ENCODE results near the gene ADGRG6.
"Not testable (repeated sequence)": the region's sequence is repeated elsewhere in the genome, so short reads cannot be mapped to it uniquely, and the experiment has no call there.

Gene ADGRG6

DNA sequence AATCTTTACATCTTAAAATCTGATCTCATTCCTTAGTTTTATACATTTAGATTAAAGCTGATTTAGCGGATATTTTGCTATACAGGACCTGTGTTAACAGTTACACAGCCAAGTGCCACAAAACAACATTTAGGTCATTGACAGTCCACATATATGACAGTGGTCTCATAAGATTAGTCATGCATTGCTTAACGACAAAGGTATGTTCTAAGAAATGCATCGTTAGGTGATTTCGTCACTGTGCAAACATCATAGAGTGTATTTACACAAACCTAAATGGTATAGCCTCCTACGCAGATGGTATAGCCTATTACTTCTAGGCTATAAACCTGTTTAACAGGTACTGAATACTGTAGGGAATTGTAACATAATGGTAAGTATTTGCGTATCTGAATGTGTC is 21.6 kb downstream of the ADGRG6 start:
- no peak for DNase-seq

DNA sequence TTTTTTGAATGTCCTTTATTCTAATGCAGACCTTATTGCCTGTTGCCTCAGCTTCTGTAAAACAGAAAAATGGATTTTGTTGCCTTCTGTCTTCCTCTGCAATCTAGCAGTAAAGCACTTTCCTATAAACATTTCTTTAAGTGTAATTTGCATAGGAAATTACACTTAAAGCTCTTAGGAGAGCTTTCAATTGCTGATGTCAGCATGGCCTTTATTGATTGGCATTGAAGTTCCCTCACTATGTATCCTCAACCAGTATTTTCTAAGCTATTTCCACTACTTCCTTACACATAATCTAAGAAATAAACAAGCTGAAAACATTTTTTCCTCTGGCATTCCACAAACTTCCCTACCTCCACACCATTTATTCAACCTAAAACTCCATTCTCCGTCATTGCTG is 22.3 kb downstream of the ADGRG6 start:
- DNase-seq = no peak

DNA sequence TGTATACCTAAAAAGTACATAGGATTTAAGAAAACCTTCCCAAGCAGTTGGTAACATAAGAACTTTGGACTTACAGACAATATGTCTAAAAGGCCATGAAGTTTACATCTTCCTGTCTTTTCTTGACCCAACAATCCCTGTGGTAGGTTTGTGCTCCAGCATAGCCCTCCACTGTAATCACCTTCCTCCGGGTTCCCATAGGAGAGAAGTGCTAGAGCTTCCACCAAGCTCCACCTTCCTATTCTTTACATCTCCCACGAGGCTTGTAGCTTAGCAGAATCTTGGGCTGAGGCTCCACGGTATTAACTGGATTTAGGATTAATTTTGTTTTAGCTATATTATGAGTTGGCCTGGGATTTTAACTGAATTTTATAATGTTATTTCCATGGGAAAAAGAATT is 23.3 kb downstream of the ADGRG6 start:
- DNase-seq = no peak

DNA sequence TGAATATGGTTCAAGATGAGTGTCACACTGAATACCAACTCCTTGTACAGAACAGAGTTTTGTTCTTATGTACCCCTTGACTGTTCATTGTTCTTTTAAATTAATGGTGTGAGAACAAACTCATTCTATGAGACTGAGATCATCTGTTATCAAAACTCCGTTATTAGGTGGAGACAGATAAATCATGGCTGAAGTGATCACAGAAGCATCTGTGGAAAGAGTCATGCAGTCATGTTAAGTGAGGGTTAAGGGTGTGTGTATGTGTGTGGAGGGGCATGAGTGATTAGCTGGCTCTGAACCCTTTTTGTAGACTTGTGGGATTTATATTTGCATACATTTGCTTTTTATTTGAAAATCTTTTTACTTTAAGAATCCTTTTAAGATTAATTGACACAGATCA is 24.7 kb downstream of the ADGRG6 start:
- no peak for DNase-seq

DNA sequence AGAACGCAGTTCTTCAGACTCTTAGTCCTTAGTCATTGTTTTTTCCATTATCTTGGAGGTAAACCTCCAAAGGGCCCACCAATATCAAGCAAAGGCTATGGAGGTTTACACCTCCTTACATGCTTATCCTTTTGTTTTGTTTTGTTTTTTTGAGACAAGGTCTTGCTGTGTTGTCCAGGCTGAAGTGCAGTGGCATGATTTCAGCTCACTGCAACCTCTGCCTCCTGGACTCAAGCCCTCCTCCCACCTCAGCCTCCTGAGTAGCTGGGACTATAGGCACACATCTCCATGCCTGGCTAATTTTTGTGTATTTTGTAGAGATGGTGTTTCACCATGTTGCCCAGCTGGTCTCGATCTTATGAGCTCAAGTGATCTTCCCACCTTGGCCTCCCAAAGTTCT is 26.3 kb downstream of the ADGRG6 start:
- no peak for DNase-seq

DNA sequence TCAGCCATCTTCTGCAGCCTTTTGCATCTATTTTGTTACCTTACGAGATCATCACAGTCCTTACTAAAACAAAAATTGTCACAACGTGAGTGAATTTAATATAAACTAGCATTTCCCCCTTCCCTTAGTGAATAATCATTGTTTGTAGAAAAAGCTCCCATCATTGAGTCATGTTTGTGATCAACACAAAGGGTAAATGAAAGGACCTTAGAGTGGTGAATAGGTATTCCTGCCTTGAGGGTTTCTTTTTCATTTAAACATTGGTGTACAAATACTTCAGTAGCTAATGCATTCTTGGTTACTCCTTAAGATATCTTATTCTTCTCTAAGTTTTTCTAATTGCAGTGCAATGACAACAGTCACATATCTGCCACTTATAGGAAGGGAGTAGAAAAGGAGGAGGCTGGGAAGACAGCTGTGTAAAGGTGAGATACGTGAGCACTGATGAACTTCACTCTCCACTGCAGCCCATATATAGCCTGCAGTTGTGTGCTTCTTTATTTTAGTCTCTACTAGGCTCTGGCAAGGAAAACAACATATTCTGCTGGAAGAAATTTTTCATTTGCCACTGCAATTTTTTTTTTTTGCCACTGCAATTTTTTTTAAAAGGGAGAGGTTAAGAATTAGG is 27.8 kb downstream of the ADGRG6 start:
- no peak for DNase-seq

DNA sequence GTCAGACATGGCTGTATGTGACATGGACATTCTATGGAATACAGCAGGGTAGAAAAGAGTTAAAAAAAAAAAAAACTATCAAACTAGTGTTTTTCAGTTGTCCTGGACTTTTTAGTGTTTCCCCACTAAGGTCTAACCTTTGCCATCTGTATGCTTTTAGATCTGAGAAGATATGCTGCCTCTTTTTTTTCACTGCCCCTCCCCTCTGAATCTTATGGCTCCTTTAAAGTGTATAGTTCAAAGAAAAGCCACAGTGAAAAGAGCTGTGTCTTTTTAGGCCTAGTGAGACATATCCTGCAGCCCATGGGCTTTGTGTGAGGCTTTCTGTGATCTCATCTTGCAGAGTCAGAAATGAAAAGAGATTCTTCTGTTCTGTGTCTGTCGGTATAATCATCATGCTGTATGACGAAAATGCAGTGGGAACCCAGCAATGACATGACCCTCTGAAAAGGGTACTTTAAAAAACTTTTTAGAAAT is 29.3 kb downstream of the ADGRG6 start:
- DNase-seq = no peak

DNA sequence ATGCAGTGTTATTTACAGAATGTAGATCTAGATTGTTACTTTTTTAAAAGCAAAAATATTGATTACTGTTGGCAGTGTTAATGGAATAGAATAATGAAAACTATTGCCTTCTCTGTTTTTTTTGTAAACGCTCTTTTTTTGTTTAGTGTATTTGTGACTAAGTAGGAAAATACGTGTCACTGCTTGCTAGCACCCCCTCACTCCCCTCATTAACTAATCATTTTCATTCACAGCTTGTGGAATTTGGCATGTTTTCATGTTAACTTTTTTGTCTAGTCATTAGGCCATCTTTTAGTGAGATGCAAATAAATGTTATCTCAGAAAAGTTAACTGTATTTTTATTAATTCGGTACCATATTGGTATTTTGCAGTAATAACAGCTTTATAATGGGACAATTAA is 29.8 kb downstream of the ADGRG6 start:
- no peak for DNase-seq

DNA sequence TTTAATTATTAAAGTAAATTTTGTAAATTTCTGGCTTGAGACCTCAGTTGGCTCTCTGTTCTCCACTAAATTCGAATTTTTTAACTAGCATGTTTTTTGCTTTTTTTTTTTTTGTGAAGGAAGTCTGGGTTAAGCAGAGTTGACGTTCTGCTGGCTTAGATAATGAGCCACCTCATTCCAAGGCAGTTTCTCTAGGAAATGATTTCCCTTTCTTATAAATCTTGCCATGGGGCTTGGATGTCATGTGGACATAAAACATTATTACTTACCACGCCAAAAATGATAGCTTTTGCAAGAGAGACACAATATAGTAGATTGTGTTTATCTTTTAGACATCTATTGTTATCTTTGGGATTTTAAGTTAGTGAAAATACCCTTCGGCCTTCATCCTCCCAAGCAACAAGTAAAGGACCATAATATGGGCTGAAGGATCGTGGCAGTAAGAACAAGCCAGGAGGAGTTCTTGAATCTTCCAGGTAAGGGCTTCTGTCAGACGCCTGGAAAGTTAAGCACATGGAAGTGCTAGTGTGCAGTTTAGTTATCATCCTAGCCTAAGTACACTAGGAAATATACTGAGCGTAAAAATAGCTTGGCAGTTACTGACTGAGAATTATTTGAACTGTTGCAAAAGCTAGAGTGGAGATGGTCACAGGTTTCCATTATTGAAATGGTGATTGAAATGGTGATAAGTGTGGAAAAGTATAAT is 30.7 kb downstream of the ADGRG6 start:
- no peak for DNase-seq

DNA sequence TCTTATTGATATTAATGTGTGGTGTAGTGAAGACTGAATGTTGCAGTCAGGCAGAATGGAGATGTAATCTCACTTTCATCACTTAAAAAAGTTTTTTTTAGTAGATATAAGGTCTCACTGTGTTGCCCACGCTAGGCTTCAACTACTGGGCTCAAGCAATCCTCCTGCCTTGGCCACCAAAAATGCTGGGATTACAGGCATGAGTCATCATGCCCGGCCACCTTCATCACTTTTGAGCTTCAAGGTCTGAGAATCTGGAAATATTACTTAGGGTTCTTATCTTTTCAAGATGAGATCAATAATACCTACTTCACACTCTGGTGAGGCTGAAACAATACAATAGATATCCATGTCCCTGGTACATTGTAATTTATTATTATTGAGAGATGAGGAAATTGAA is 31.6 kb downstream of the ADGRG6 start:
- DNase-seq = no peak

DNA sequence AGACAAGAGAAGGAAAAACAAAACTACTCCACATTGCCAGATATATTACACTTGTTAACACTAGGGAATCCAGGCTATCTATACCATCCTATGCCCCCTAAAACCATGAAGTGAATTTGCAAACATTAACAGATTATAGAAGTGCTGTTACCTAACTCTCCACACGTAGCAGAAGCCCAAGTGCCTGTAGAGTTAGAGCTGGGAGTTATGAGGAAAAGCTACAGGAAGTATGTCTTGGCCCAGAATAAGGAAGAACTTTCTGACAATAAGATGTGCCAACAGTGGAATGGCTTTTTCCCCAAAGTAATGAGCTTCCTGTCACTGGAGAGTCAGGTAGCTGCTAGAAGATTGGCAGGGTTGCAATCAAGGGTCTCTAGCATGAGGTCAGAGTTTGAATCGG is 32.5 kb downstream of the ADGRG6 start:
- no peak for DNase-seq

DNA sequence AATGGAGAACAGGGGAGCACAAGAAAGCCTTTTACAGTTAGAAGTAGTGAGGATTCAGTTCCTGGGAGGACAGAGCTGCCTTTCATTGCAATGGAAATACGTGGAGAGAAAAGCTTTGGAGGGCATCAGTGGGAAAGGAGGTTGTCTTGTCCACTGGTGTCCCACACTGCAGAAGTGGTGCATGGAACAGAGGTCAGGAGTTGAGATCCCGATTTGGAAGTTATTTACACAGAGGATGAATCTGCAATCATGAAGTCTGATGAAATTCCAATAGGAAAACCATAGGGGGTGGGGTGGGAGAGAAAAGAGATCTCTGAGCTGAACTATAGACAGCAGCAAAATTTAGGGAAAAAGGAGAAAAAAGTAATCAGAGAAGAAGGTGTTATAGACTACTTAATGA is 33.6 kb downstream of the ADGRG6 start:
- DNase-seq = no peak

DNA sequence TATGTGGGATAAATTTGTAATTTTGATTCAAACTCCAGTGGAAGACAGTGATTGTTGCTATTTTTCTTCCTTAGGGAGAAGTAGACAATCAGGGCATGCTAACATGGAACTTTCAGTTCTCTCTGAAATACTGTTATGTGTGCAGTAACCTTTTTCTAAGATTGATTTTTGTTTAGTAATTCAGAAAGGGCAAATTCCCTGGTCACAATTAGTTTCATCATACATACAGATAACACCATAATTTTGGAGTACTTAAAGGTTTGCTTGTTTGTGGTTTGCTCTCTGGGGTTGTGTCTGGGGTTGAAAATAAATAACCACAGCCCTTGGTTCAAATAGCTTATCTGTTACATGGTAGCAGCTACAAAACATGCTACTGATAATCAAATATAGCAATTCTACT is 34.4 kb downstream of the ADGRG6 start:
- DNase-seq = no peak

DNA sequence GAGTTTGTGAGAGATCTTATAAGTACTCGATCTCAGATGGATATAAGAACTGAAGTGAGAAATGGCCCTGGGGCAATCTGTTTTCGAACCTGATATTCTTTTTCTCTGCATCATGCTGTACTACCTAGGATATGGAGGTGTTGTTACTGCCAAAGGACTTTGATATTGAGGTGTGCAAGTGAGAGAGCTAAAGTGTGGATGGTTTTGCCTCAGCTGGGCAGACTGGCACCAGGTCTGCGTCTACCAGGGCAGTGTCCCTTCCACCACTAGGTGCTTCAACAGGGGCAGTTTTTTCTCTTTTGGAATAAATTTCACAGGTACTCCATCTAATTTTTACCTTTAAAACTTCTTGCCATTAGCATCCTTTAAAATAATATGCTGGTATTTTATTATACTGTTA is 35.0 kb downstream of the ADGRG6 start:
- DNase-seq = no peak

DNA sequence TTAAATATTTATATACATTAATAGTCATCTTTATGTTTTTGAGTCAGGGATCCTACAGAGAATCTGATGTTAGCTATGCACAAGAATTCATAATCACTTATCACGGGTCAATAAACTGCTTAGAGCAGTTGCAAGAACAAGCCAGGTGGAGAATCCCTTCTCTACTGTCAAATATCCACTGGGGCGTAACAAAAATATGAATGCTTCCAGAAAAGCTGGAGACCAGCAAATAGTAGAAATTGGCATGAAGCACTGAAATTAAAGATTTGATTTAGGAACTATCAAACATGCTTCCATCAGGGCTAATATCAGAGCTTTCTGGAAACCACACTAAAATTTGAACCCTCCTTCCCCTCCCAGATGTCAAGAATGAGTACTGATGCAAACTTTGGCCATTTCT is 37.3 kb downstream of the ADGRG6 start:
- no peak for DNase-seq

DNA sequence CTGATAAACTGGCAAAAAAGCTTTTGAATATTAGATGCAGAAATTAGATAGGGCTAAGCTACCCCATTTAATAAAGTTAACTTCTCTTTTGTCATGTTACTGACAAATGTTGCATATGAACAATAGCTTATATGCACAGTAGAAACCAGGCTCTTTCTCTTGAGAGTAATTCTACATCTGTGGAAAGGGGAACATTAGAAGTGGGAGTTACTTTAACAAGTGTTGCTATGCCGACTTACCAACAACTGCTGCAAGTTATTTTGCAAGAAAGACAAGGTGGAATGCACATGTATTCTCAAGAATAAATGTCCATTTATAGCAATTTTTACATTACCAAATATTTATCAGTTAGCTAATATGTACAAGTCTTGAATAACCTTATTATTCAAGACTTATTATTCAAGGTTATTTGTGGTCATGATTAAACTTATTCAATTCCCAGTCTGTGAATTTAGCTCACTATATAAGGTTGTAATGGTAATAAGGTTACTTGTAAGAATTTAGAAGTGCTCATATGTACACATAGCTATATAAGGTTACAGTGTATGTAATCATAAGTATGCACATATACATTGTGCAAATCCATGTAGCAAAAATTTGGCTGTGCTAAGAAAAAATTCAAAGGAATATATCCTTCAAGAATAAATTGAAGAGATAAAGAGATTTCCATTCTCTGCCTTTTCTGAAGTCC is 38.3 kb downstream of the ADGRG6 start:
- DNase-seq = no peak

DNA sequence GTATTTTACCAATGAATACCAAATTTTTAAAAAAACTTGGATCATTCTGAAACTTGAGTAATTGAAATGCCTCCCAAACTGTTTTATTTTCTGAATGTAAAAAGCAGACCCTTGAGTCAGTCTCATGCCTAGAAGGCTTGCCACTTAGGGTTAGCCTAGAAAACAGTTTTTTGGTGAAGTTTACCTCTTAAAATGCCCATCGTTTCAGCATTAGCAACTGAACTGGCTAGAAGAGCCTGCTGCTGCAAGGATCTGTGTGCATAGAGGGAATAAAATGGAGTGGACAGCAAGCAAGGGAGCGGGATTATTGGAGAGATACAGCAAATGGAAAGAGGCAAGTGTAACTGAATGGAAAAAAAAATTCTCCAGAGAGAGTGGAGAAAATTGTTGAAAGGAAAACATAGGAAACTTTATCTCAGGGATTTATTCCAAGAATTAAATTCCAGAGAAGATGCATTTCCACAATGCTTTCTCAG is 40.1 kb downstream of the ADGRG6 start:
- no peak for DNase-seq

DNA sequence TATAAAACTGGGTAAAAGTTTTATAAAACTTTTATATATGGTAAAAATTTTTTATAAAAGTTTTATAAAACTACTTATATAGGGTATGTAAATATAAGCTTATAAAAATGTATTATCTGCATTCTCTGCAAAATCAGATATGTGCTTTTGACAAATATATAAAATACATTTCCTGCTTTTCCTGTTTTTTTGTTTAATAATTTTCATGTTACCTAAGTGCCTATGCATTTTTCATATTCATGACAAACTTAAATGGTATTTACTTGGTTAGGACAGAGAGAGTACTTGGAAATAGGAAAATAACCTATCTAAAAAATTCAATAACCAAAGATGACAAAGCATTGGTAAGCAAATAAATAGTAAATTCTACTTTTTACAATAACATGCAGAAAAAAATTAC is 41.2 kb downstream of the ADGRG6 start:
- DNase-seq = no peak

DNA sequence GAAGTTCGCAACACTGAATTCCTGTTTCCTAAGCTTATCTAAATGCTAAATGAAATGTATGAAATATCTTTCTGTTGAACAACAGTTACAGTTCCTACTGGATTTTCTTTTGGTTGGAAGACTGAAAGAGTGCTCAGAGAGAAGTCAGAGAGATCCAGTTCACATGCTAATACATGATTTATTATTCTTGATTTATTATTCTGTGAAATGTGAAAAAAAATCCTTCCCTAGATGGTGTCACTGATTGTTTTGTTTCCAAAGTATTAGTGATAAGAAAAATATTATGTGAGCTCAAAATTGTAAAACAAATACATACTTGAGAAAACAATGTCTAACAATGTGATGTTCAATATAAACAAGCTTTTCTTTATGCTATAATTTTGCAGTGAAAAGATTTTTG is 42.1 kb downstream of the ADGRG6 start:
- DNase-seq = no peak

DNA sequence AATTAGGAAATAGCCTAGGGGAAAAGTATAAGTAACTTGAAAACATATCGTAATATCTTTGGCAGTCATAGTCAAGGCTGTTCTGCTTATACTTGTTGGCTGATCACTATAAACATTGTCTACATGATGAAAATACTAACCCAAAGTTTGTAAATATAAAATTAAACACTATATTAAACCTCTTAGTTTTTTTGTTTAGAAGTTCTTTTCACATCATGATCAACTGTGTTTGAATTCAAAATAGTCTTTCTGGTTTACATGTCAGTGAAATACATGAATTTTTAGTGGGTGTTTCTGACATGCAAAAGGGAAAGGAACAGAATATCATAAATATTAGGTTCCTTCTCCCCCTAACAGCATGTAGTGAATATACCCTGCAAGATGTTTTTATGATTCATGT is 43.5 kb downstream of the ADGRG6 start:
- DNase-seq = no peak

DNA sequence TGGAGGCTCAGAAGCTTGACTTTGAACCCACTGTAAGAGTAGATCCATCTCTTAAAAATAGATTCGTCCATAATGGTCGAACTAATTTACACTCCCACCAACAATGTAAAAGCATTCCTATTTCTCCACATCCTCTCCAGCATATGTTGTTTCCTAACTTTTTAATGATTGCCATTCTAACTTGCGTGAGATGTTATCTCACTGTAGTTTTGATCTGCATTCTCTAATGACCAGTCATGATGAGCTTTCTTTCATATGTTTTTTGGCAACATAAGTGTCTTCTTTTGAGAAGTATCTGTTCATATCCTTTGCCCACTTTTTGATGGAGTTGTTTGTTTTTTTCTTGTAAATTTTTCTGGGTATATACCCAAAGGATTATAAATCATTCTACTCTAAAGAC is 44.4 kb downstream of the ADGRG6 start:
- DNase-seq = not testable (repeated sequence)

DNA sequence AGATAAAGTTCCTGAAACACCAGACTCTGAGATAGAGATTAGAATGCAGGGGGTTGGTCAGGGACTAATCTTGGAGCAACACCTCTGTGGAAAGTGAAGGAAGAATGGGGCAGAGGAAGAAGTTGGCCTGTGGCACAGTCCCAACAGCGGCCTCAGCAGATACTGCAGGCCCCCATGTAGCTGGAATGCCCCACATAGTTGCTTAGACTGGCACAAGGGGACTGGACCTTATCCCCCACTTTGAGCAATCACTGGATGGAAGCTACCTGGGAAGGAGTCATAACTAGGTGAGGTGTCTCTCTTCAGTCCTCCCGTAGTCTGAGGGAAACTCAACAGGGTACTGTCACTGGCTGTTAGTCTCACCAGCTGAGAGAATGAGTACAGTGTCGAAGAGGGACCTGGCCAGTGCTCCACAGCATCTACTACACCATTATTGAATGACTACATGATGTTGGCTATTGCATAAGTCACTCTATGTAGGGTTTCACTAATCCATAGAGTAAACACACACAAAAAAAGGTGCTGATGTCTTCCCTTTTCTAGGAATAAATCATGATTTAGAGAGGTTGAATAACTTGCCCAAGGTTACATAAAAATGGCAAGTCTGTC is 47.5 kb downstream of the ADGRG6 start:
- no peak for DNase-seq

DNA sequence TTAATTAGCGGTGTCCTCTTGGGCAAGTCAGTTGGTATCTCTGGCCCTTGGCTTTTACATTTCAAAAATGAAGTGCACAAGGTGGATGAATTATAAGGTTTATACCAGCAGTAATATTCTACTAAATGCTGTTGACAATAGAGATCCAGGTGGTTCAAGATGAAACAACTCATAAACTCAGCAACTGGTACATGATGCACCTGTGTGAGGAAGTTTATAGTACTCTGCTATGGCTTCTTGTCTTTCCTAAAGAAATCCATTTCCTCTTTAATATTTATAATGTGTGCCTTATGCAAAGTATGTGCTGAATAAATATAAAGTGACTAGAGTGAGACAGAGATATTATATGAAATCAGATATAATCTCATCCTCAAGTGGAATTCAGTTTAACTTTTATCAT is 48.5 kb downstream of the ADGRG6 start:
- DNase-seq = no peak

DNA sequence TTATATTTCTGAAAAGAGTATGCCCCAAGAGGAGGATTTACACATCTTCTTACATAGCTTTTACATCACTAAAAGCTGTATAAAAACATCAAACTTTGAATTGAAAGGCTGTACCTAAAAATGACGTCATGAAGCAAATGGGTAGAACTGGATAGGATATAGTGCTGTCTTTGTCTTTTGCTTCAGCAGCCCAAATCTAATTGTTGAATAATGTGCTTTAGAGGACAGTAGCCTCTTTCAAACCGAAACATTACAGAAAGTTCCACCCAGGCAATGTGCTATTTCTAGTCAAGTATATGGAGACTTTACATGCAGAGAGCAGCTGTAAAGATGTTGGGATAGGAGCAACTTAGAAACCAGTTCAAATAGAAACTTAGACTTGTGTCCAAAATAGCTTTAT is 51.9 kb downstream of the ADGRG6 start:
- no peak for DNase-seq

All from NCI-H446 (cell line).